OCI-LY3 (cell line): ENCODE measurements around the gene CT83.

Source experiments
- H2AFZ ChIP-seq: fragments of 200-600, 300-600 bp; shearing (Covaris generic); 2 replicates; pipeline ENCODE4 v1.6.0; 2014; ENCODE audit warnings: antibody characterized with exemption, low read depth, low read length
- H3K27ac ChIP-seq: fragments of 200-600, 300-600 bp; sonication (generic); 2 replicates; pipeline ENCODE4 v1.5.1; 2014; ENCODE audit warnings: mild to moderate bottlenecking, low read length, moderate library complexity, mixed read lengths
- H3K27me3 ChIP-seq: fragments of 200-600, 300-600 bp; sonication (generic); 2 replicates; pipeline ENCODE4 v1.6.1; 2014; ENCODE audit warnings: low read depth, low read length, mixed read lengths
- H3K36me3 ChIP-seq: fragments of 200-600, 300-600 bp; sonication (generic); replicated peaks from 2 replicates; pipeline ENCODE3; 2014; ENCODE audit warnings: low read depth, low read length, mixed read lengths
- H3K4me1 ChIP-seq: fragments of 300-600, 200-600 bp; sonication (generic); 2 replicates; pipeline ENCODE4 v1.6.1; 2014; ENCODE audit warnings: low read length, mixed read lengths
- H3K4me2 ChIP-seq: fragments of 200-600, 300-600 bp; sonication (generic); 2 replicates; pipeline ENCODE4 v1.6.1; 2014; ENCODE audit warnings: low read length, mixed read lengths
- H3K4me3 ChIP-seq: fragments of 300-600, 200-600 bp; sonication (generic); 2 replicates; pipeline ENCODE4 v1.5.1; 2014; ENCODE audit warnings: antibody characterized with exemption, mild to moderate bottlenecking, low read length, moderate library complexity
- H3K79me2 ChIP-seq: fragments of 300-600, 200-600 bp; shearing (Covaris generic); 2 replicates; pipeline ENCODE4 v1.6.1; 2014; ENCODE audit warnings: mild to moderate bottlenecking, low read length, mixed read lengths
- H3K9ac ChIP-seq: fragments of 300-600, 200-600 bp; shearing (Covaris generic); 2 replicates; pipeline ENCODE4 v1.6.0; 2014; ENCODE audit warnings: mild to moderate bottlenecking, low read length, moderate library complexity
- H3K9me3 ChIP-seq: fragments of 200-600, 300-600 bp; shearing (Covaris generic); 2 replicates; pipeline ENCODE4 v1.6.1; 2014; ENCODE audit warnings: low read length, mixed read lengths; ENCODE audit not compliant: insufficient read depth
- H4K20me1 ChIP-seq: fragments of 200-600, 300-600 bp; sonication (generic); 2 replicates; pipeline ENCODE4 v1.6.1; 2016; ENCODE audit warnings: low read length, mixed read lengths; ENCODE audit not compliant: insufficient read depth
- CTCF ChIP-seq: fragments of 200-600, 300-600 bp; sonication (generic); IDR thresholded peaks from 2 replicates; pipeline ENCODE4 v1.5.1; 2014; ENCODE audit warnings: antibody characterized with exemption, low read length, low read depth
- EZH2phosphoT487 ChIP-seq: fragments of 200-600 bp; shearing (Covaris generic); IDR thresholded peaks from 2 replicates; pipeline ENCODE4 v1.6.1; 2018; ENCODE audit warnings: antibody characterized with exemption, mixed run types, low read depth

Gene CT83

DNA sequence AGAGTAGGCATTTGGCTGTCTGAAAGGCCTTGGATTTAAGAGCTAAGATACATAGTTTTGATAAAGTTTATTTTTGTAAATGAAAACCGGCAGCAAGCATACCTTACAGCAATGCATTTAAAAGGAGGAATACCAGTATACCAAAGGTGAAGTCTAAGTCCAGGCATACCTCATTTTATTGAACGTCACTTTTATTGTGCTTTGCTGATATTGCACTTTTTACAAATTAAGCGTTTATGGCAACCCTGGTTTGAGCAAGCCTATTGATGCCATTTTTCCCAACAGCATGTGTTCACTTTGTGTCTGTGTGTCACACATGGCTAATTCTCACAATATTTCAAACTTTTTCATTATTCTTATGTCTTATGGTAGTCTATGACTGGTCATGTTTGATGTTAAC is 34.8 kb downstream of the CT83 start:
- TF ChIP-seq EZH2phosphoT487 (no peak), CTCF (no peak)
- Histone ChIP-seq H3K27me3 (no peaks in the 10 kb centered on the region), H3K36me3 (no peaks in the 10 kb centered on the region), H3K9me3 (no peaks in the 10 kb centered on the region), H3K4me1 (no peaks in the 10 kb centered on the region), H3K4me2 (no peak overlapping the region), H3K4me3 (no peak overlapping the region), H3K9ac (no peak overlapping the region), H3K27ac (no peak overlapping the region), H4K20me1 (no peaks in the 10 kb centered on the region), H3K79me2 (no peaks in the 10 kb centered on the region), H2AFZ (no peak overlapping the region)

DNA sequence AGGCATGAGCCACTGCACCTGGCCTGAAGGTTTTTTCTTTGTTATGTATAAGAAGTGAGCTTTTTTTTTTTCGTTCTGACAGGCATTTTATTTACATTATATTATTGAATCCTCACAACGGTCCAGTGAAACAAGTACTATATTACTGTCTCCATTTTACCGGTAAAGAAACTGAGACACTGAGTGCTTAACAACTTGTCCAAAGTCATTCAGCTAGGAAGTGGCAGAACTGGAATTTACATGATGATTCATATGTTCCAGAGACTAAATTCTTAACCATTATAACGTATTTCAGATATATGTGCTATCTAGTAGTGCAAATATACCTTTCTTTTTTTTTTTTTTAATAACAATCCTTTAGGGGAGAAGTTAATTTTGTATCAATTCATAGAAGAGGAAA is 44.8 kb downstream of the CT83 start:
- Histone ChIP-seq H3K4me3 (no peak overlapping the region), H2AFZ (no peak overlapping the region), H3K27ac (no peak overlapping the region), H3K4me2 (no peak overlapping the region), H4K20me1 (no peaks in the 10 kb centered on the region), H3K79me2 (no peaks in the 10 kb centered on the region), H3K9ac (no peak overlapping the region), H3K9me3 (no peaks in the 10 kb centered on the region), H3K4me1 (no peaks in the 10 kb centered on the region), H3K36me3 (no peaks in the 10 kb centered on the region), H3K27me3 (no peaks in the 10 kb centered on the region)
- TF ChIP-seq CTCF, result no peak
- no peak for TF ChIP-seq EZH2phosphoT487

DNA sequence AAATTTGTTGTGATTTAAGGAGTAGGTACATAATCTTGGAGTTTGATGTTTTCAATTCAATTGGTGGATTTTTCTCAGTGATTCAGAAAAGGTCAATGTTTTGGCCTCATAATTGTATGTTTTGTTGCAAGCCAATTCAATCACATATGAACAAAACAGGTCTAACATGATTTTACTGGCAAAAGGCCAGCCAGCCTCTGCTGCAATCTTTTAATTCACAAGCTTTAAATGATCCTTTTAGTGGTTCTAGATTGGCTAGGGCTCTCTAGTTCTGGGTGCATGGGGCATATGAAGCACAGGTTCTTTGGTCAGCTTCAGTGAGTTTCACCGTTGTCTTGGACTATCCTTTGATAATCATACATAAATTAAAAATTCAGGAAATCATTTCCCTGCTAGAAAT is 45.6 kb downstream of the CT83 start:
- H3K9ac ChIP-seq, result no peak overlapping the region
- H3K79me2 ChIP-seq, result no peaks in the 10 kb centered on the region
- no peaks in the 10 kb centered on the region for H3K27me3 ChIP-seq
- H3K36me3 ChIP-seq, result no peaks in the 10 kb centered on the region
- no peaks in the 10 kb centered on the region for H4K20me1 ChIP-seq
- no peak overlapping the region for H3K4me3 ChIP-seq
- TF ChIP-seq EZH2phosphoT487 (no peak), CTCF (no peak)
- no peaks in the 10 kb centered on the region for H3K4me1 ChIP-seq
- H3K27ac ChIP-seq, result no peak overlapping the region
- H3K4me2 ChIP-seq, result no peak overlapping the region
- H3K9me3 ChIP-seq, result no peaks in the 10 kb centered on the region
- no peak overlapping the region for H2AFZ ChIP-seq

DNA sequence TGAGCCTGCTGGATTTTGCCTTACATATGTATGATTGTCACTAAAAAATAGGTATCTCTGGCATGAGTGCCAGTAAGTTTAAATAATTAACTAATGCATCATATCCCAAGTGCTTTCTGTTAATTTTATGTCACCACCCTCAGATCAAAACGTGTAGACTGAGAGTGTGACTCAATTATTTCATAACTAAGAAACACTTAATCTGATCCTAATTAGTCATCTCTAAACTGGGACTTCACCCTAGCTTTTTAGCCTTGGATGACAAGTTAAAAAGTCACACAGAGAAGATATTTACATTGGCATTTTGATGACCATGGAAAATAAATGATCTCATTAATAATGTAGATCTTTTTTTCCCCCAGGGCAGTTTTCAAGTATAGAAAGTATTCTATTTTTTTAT is 49.5 kb downstream of the CT83 start:
- no peaks in the 10 kb centered on the region for H3K27me3 ChIP-seq

More for the DNA sequence above, 49.5 kb downstream of the CT83 start:
- Histone ChIP-seq H3K9ac (no peak overlapping the region), H3K36me3 (no peaks in the 10 kb centered on the region), H4K20me1 (no peaks in the 10 kb centered on the region), H3K9me3 (no peaks in the 10 kb centered on the region), H3K27ac (no peak overlapping the region), H3K4me2 (no peak overlapping the region), H3K4me1 (no peaks in the 10 kb centered on the region), H3K79me2 (no peaks in the 10 kb centered on the region), H3K4me3 (no peak overlapping the region), H2AFZ (no peak overlapping the region)
- no peak for TF ChIP-seq EZH2phosphoT487
- no peak for TF ChIP-seq CTCF
